SK-N-SH (cell line): ENCODE results near the gene ZSCAN22.

Experiments
- EZH2phosphoT487 ChIP-seq: fragments of 200-600 bp; sonication (generic); IDR thresholded peaks from 2 replicates; pipeline ENCODE4 v1.6.1; 2017; ENCODE audit warnings: low read depth, mixed run types, mild to moderate bottlenecking, antibody characterized with exemption, moderate library complexity, borderline replicate concordance
- FOXJ3 ChIP-seq: sonication (generic); formaldehyde crosslinking; IDR thresholded peaks from 2 replicates; pipeline ENCODE4 v1.5.1; 2020; ENCODE audit warnings: mild to moderate bottlenecking, missing genetic modification reagents
- JUND ChIP-seq: IDR thresholded peaks from 2 replicates; pipeline ENCODE4 v1.4.0; 2012
- MEF2A ChIP-seq: IDR thresholded peaks from 2 replicates; pipeline ENCODE4 v1.4.0; 2012; ENCODE audit warnings: low read depth, borderline replicate concordance
- NFIC ChIP-seq: IDR thresholded peaks from 2 replicates; pipeline ENCODE4 v1.4.0; 2012; ENCODE audit warnings: borderline replicate concordance
- POLR2AphosphoS5 ChIP-seq: IDR thresholded peaks from 2 replicates; pipeline ENCODE4 v1.6.1; 2012; ENCODE audit warnings: low read depth, low read length
- RAD21 ChIP-seq: IDR thresholded peaks from 2 replicates; pipeline ENCODE4 v1.6.1; 2012; ENCODE audit warnings: mild to moderate bottlenecking, low read length
- RFX5 ChIP-seq: IDR thresholded peaks from 2 replicates; pipeline ENCODE4 v1.6.1; 2012; ENCODE audit warnings: mild to moderate bottlenecking, improper control_type of control experiment, low read length
- SIN3A ChIP-seq: IDR thresholded peaks from 2 replicates; pipeline ENCODE4 v1.6.1; 2012; ENCODE audit warnings: low read depth, mild to moderate bottlenecking, low read length, moderate library complexity, borderline replicate concordance
- SMC3 ChIP-seq: IDR thresholded peaks from 2 replicates; pipeline ENCODE4 v1.6.1; 2012; ENCODE audit warnings: low read depth, low read length, improper control_type of control experiment
- TAF1 ChIP-seq: IDR thresholded peaks from 2 replicates; pipeline ENCODE4 v1.6.1; 2012; ENCODE audit warnings: low read depth, mild to moderate bottlenecking, low read length, moderate library complexity, borderline replicate concordance
- TF ChIP-seq, protein P1 (sequence below): fragments of 200-600 bp; sonication (generic); IDR thresholded peaks from 2 replicates; pipeline ENCODE4 v1.6.1; 2017; ENCODE audit warnings: antibody characterized with exemption, mild to moderate bottlenecking, moderate library complexity
- TF ChIP-seq, protein P2 (sequence below): IDR thresholded peaks from 2 replicates; pipeline ENCODE4 v1.4.0; 2012; ENCODE audit warnings: low read depth, borderline replicate concordance

DNA sequence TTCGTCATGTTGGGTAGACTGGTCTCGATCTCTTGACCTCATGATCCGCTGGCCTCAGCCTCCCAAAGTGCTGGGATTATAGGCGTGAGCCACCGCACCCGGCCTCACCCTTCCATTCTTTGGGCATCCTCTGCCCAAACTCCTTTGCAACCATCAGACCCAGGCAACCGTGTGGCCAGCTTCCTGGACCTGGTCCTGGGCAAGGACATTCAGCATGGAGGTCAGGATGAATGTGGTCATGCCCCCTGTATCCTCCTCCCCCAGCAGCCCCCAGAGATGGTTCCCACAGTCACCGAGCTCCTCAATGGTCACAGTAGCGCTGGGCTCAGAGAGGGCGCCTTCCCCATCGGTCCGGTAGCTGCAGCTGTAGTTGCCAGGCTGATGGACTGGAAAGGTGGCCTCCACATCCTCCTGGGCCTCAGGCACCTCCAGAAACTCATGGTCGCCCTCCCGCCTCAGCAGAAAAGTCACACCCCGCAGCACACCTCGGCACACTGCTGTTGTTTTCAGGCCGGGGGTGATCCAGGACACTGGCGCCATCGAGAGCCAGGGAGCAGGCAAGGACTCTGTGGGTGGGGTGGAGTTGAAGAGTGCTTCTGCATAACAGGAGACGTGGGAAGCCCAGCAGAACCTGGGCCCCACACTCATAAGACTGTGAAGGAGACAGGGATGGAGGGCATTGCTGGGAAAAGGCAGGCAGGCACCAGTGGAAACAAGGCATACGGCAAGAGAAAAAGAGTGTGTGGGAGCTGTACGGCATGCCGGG lies 25.4 kb downstream of the ZSCAN22 start:
- TF ChIP-seq, protein P1, sequence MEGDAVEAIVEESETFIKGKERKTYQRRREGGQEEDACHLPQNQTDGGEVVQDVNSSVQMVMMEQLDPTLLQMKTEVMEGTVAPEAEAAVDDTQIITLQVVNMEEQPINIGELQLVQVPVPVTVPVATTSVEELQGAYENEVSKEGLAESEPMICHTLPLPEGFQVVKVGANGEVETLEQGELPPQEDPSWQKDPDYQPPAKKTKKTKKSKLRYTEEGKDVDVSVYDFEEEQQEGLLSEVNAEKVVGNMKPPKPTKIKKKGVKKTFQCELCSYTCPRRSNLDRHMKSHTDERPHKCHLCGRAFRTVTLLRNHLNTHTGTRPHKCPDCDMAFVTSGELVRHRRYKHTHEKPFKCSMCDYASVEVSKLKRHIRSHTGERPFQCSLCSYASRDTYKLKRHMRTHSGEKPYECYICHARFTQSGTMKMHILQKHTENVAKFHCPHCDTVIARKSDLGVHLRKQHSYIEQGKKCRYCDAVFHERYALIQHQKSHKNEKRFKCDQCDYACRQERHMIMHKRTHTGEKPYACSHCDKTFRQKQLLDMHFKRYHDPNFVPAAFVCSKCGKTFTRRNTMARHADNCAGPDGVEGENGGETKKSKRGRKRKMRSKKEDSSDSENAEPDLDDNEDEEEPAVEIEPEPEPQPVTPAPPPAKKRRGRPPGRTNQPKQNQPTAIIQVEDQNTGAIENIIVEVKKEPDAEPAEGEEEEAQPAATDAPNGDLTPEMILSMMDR, result no peak
- TF ChIP-seq, protein P2, sequence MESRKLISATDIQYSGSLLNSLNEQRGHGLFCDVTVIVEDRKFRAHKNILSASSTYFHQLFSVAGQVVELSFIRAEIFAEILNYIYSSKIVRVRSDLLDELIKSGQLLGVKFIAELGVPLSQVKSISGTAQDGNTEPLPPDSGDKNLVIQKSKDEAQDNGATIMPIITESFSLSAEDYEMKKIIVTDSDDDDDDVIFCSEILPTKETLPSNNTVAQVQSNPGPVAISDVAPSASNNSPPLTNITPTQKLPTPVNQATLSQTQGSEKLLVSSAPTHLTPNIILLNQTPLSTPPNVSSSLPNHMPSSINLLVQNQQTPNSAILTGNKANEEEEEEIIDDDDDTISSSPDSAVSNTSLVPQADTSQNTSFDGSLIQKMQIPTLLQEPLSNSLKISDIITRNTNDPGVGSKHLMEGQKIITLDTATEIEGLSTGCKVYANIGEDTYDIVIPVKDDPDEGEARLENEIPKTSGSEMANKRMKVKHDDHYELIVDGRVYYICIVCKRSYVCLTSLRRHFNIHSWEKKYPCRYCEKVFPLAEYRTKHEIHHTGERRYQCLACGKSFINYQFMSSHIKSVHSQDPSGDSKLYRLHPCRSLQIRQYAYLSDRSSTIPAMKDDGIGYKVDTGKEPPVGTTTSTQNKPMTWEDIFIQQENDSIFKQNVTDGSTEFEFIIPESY, result no peak
- TF ChIP-seq SIN3A (no peak), POLR2AphosphoS5 (no peak), JUND (no peak), FOXJ3 (CRISPR knock-in tag) (no peak), RAD21 (no peak), TAF1 (no peak), EZH2phosphoT487 (no peak), NFIC (no peak), RFX5 (no peak), MEF2A (no peak), SMC3 (no peak)
